GM10266 (cell line): ENCODE data around the gene SPACA1.
"Not testable (repeated sequence)": the region's sequence is repeated elsewhere in the genome, so short reads cannot be mapped to it uniquely, and the experiment has no call there.

Source experiments
- DNase-seq: peaks from one replicate; pipeline ENCODE4 v3.0.0; 2012; ENCODE audit errors: extremely low spot score
- CTCF ChIP-seq: IDR thresholded peaks from 2 replicates; pipeline ENCODE4 v1.5.1; 2012; ENCODE audit warnings: mild to moderate bottlenecking, low read depth; ENCODE audit not compliant: control insufficient read depth, insufficient read depth; ENCODE audit errors: missing control alignments

Gene SPACA1

GRCh38 chr6:88047510-88048150 is at the start of gene SPACA1:
SPACA1 (plus strand) TSS chr6:88047841; CDS start chr6:88047906, 65 bp downstream.
- no peak for DNase-seq
- no peak for TF ChIP-seq CTCF

GRCh38 chr6:88000713-88001112 is 46.9 kb upstream of the SPACA1 start:
- no peak for DNase-seq
- TF ChIP-seq CTCF, result no peak

GRCh38 chr6:88001279-88001678 is 46.4 kb upstream of the SPACA1 start:
- not testable (repeated sequence) for DNase-seq

- DNase-seq, result no peak
- TF ChIP-seq CTCF, result no peak
These were observed 42.9 kb upstream of the SPACA1 start for GRCh38 chr6:88004707-88005106.

- DNase-seq, result no peak
- TF ChIP-seq CTCF, result no peak
These were observed 41.1 kb upstream of the SPACA1 start for GRCh38 chr6:88006557-88006956.

- TF ChIP-seq CTCF, result no peak
- no peak for DNase-seq
These were observed 39.2 kb upstream of the SPACA1 start for GRCh38 chr6:88008411-88008810.

GRCh38 chr6:88008831-88009231 is 38.8 kb upstream of the SPACA1 start:
- no peak for TF ChIP-seq CTCF
- no peak for DNase-seq

GRCh38 chr6:88013015-88013414 is 34.6 kb upstream of the SPACA1 start:
- TF ChIP-seq CTCF, result no peak
- no peak for DNase-seq
